GF-D8 (cell line): ENCODE measurements around the gene TMC2.

Experiments
- DNase-seq: peaks from one replicate; lab custom pipeline; 2025; lab: John Stamatoyannopoulos, UW

TMC2 gene

DNA sequence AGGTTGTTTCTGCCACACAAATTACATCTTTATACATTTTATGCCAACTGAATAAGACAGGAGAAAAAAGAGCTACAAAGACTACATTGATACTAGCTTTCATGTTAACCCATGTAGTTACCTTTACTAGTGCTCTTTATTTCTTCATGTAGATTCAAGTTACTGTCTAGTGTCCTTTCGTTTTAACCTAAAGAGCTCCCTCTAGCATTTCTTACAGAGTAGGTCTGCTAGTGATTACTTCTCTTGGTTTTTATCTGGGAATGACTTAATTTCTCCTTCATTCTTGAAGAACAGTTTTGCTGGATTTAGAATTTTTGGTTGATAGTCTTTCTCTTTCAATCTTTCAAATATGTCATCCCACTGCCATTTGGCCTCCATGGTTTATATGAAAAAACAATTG lies 94.9 kb downstream of the TMC2 start:
- DNase-seq, result no peak

DNA sequence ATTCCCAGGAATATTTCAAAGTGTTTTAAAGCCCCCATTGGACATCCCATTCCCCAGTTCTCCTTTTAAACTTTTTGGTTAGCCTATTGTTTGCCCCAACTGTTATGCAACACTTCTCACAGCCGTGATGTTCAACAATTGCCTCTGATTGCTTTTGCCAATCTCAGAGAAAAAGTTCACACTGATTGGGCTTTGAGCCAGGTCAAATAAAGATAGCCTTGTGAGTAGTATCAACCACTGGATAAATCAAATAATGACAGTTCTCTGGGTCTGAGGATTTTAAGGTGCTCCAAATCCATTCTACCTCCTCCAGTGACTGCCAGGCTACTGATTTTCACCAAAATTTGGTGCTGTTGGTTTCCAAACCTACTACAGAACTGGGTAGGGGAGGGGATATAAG lies 97.0 kb downstream of the TMC2 start:
- DNase-seq, result no peak

DNA sequence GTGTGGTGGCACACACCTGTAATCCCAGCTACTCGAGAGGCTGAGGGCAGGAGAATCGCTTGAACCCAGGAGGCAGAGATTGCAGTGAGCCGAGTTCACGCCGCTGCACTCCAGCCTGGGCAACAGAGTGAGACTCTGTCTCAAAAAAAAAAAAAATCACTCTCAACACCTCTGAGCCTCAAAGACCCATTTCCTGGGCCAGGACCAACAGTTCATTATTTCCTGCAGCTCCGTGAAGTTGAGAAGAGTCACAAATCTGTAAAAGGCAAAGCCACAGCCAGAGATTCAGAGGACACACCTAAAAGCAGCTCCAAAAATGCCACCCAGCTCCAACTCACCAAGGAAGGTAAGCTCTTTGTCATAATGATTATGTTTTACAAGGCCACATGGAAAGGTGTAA lies 100.9 kb downstream of the TMC2 start:
- DNase-seq, result no peak

DNA sequence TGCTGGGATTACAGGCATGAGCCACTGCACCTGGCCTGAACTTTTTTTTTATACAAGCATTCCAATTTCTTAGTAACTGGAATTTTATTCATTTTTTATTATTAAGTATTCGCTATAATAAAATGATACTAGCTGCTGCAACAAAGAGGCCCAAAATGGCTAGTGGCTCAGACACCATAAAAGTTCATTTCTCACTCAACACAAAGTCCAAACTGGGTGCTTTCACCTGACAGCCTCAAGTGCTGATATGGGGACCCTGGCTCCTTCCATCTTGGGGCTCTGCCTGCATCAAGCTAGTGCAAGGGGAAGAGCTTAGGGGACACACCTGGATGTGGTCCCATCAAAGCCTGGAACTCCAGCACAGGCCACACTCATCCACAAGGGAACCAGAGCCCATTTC lies 103.9 kb downstream of the TMC2 start:
- no peak for DNase-seq

DNA sequence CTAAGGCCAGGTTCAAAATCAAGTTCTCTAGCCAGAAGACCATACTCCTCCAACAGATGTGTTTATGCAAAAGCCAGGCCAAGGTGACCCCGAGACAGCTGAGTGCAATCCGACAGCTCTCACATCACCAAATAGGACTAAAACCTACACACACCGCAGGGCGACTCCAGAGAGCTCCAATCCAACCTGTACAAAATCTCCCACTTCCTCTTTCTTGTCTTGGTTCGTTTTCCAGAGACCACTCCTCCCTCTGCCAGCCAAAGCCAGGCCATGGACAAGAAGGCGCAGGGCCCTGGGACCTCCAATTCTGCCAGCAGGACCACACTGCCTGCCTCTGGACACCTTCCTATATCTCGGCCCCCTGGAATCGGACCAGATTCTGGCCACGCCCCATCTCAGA lies 104.5 kb downstream of the TMC2 start:
- no peak for DNase-seq

DNA sequence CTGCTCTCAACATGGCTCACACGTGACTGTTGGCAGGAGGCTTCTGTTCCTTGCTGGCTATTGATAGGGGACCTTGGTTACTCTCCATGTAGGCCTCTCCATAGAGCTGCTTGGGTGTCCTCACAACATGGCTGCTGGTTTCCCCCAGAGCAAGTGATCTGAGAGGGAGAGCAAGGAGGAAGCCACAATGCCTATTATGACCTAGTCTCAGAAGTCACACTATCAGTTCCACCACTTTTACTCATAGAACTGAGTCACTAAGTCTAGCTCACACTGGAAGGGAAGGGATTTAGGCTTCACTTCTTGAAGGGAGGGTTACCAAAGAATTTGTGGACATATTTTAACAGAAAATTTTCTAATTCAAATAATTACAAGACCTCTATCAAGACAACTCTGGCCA lies 107.3 kb downstream of the TMC2 start:
- DNase-seq, result no peak

DNA sequence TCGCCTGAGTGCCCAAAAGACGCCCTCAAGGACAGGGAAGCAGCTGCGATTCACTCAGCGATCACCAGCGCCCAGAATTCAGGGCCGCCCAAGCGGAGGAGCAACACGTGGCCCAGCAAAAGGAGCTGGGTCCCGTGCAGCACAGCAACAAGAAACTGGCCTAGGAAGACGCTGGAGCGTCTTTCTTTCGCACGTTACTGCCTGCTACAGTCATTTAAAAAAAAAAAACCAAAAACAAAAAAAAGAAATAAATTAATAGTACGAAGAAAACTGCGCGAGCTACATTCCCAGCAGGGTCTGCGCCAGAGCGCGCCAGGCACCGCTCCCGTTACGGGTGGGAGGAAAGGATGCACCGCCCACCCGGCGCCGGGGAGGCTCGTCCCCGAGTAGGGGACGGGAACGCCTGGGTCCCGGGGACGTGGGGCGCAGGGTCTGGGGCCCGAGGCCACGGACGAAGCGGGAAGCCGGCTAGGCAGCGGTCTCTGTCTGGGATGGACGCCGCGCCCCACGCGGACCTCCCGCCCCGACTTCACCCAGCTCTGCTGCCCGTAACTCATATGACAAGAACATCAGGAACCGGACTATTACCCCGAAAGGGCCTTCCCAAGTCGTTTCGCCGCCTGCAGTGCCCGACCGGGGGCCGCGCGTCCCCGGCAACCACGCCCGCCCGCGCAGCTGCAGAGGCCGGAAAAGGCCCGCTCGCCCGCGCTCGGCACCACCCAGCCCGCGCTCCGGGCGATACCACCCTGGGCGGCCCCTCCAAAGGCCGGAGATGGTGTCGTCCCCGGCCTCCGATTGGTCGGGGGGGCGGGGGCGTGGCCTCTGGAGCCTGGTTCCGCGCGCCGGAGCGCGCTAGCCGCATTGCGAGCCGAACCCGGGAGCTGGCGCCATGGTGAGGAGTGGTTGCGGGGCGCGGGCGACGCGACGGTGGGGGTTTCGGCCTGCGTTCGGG lies 115.7 kb downstream of the TMC2 start, which contains the start of gene NOP56:
NOP56 (plus strand) TSS at position 861 of the 952 bp plus-strand sequence; CDS start at position 890, 29 bp downstream.
- DNase-seq, result peak; percentile 76

DNA sequence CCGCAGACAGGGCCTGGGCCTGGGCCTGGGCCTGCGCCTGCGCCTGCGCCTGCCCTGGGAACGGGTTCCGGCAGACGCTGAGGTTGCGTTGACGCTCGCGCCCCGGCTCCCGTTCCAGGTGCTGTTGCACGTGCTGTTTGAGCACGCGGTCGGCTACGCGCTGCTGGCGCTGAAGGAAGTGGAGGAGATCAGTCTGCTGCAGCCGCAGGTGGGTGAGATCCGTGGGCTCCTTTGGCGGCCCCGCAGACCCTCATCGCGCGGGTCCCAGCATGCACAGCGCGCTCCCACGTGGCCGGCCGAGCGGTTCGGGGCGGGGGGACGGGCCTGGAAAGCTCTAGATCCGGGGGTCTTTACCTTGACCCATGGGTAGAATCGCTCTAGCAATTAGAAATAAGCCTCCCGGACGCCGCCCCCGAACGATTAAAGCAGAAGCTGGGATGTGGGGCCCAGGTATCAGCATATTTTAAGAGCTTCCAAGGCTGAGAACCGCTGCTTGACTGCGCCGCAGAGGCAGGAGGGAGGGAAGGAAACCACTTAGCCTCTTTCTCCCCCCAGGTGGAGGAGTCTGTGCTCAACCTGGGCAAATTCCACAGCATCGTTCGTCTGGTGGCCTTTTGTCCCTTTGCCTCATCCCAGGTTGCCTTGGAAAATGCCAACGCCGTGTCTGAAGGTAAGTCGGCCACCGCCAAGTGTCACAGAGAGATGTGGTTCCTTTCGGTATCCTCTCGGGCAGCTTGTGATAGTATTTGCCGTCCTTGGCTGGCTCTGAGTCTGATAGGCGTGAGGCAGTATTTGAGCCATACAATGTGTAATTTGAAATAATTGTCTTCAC lies 116.6 kb downstream of the TMC2 start:
- no peak for DNase-seq

DNA sequence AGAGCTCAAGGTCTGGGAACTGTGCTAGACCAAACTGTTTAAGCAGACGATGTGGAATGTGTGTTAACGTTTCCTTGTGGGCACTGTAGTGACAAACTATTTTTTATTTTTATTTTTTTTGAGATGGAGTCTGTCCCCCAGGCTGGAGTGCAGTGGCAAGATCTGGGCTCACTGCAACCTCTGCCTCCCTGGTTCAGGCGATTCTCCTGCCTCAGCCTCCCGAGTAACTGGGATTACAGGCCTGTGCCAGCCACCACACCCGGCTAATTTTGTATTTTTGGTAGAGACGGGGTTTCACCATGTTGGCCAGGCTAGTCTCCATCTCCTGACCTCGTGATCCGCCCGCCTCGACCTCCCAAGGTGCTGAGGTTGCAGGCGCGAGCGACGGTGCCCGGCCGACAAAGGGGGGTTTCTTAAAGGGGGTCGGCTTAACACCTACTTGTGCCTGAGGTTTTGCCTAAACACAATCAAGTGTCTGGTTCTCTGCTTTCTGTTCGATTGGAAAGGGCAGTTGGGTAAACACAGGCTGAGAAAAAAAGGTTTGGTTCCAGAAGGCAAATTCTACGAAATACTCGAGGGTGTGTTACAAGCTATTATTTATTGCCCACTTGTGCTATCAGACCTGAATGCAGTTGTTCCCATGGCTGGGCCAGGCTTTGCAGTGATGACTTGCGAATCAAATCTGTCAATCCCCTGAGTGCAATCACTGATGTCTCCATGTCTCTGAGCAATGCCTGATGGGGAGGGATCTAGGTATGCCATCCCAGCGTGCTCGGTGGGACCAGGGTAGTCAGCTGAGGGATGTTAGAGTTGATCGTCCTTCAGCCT lies 117.4 kb downstream of the TMC2 start:
- no peak for DNase-seq

DNA sequence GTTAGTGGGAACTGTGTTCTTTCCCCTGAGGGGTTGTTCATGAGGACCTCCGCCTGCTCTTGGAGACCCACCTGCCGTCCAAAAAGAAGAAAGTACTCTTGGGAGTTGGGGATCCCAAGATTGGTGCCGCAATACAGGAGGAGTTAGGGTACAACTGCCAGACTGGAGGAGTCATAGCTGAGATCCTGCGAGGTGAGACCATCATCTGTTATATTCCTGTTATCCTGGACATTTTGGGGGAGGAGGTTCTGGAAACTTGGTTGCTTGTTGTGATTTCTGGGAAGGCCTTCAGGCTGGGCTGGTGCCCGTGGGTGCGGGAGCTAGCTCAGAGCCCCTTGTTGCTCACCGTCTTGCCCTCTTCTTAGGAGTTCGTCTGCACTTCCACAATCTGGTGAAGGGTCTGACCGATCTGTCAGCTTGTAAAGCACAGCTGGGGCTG lies 118.0 kb downstream of the TMC2 start:
- no peak for DNase-seq

DNA sequence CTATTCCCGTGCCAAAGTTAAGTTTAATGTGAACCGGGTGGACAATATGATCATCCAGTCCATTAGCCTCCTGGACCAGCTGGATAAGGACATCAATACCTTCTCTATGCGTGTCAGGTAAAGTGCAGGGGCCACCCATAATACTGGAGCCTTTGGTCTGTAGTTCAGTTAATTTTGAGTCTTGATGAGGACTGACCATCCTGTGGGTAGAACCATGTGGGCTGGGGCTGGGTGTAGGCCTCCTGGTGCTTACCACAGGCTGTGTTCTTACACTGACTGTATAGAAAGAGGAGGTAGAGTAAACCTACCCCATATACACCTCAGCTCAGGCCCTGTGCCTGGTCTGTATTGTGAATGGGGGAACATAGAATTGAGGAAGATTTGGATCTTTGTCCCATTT lies 118.5 kb downstream of the TMC2 start:
- no peak for DNase-seq

DNA sequence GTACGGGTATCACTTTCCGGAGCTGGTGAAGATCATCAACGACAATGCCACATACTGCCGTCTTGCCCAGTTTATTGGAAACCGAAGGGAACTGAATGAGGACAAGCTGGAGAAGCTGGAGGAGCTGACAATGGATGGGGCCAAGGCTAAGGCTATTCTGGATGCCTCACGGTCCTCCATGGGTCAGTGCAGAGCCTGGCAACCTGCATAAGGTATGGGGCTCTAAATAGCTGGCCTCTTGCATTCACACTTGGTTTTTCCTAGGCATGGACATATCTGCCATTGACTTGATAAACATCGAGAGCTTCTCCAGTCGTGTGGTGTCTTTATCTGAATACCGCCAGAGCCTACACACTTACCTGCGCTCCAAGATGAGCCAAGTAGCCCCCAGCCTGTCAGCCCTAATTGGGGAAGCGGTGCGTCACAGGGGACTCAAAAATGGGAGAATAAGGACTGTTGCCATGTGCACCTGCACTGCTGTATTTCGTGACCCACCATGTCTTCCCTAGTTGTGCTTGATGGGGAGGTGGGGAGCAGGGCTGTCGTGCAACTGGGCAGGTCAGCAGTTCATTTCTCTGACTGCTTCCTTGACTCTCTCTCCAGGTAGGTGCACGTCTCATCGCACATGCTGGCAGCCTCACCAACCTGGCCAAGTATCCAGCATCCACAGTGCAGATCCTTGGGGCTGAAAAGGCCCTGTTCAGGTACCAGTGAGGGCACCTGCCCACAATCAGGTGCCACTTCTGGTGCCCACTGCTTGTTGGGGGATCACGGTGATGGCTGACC lies 119.2 kb downstream of the TMC2 start:
- no peak for DNase-seq

DNA sequence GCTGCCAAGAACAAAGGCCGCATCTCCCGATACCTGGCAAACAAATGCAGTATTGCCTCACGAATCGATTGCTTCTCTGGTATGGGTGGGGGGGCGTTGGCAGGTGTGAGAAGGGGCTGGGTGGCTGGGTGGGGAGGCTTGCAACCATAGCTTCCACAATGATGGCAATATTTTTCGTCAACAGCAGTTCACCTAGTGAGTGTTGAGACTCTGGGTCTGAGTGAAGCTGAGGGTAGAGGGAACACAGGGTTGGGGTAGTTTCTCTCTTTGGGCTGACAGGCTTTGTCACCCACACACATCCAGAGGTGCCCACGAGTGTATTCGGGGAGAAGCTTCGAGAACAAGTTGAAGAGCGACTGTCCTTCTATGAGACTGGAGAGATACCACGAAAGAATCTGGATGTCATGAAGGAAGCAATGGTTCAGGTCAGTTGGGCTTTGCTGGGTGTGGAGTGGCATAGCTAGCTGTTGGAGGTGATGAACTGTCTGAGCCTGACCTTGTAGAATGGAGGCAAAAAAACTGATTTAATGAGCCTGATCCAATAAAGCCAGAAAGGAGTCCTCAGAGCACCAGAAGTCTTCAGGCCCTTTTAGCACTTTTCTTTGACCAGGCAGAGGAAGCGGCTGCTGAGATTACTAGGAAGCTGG lies 120.2 kb downstream of the TMC2 start:
- DNase-seq, result no peak

DNA sequence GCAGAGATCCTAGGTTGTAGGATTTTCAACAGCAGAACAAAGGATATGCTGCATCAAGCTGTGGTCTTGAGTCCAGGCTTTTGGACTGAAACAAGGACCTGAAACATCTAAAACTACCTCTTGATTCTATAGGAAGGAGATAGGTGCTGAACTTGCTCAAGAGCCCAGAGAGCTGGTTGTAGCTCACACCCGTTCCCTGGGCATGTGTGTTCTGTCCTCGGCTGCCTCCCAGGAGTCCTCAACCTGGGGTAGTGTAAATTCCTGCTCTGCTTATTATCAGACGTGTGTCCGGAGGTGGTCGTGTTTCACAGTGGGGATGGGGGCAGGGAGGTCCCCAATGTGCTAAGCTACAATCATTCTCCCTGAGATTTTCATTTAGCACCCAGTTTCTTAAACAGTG lies 120.9 kb downstream of the TMC2 start:
- no peak for DNase-seq

DNA sequence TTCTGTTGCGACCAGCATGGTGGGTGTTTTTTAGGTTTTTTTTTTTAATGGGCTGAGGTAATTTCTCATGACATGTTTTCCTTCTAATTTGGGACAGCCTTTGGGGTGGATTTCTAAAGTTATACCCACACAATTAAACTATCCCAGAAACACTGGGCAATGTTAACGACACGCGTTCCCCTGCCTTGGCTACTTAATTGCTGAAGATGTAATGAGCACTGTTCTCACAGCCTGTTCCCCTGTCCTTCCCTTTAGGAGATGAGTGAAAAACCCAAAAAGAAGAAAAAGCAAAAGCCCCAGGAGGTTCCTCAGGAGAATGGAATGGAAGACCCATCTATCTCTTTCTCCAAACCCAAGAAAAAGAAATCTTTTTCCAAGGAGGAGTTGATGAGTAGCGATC lies 121.3 kb downstream of the TMC2 start:
- no peak for DNase-seq

DNA sequence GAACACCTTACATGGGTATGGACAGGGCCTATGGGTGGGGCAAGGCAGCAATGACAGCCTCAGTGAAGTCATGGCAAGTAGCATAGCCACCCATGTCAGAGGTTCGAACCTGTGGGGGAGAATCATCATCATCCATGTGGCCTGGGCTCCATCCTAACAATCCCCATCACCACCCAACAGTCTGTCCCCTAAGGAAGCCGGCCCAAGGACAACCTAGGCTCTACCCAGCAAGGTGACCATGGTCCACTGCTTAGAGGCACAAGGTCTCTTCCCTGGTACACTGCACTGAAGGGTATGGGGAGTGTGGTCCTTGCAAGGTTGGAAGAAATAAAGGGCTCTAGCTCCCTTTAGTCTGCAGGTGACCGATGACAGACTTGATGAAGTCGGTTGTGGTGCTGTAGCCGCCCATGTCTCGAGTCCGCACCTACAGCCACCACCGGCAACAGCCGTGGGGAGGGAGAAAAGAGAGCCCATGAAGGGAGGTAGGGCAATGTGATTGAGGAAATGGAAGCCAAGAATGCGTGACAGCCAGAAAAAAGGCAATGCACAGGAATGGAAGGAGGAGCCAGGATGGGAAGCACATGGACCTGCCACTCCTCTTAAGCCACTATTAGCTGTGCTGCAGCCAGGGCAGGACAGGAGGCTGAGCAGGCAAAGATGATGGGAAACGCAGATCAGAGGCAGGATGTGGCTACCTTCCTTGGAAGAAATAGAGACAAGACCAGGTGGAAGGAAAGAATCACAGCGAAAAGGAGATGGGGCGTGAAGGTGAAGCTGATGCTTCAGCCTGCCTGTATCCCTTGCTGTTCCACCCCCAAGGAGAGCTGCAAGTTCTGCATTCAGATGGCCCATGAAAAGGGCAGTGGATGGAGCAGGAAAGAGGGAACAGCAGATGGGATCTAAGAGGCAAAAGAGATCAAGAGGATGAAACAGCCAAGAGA lies 122.3 kb downstream of the TMC2 start:
- DNase-seq, result no peak

DNA sequence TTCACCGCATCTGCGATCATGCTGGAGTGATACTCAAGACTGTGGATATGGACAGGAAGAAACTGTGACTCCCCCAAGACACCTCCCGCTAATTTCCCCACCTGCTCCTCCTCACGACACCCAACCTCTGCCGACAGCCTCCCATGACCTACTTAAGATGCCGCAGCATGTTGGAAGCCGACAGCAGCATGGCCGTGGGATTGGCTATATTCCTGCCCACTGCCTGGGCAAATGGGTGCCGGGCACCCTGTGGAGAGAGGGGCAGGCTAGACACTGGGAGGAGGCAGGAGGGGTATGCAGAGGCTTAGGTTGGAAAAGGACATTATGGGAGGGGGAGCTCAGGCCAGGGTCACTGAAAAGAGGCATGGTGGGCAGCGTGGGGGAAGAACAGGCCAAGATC lies 123.2 kb downstream of the TMC2 start:
- DNase-seq, result no peak

DNA sequence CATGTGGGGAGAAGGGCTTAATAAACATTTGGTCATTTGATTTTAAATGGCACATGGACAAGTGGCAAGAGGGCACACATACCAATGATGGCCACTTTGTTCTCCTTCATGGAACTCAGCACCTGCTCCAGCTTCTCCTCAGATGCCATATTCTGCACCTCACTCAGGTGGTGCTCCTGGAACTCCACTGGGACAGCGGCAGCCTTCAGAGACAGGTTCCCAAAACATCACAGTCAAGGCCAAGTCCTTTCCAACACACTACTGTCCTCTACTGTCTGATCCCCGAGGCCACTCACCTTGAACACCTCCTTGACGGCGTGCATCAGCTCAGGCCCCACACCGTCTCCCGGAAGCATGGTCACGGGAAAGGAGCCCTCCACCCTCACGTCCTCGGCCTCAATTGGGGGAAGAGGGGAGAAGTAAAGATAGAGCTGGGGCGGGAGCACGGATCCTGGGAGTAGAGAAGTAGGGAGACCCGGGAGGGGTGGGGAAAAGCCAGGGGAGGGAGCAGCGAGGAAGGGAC lies 127.1 kb downstream of the TMC2 start:
- DNase-seq, result no peak
